Epithelial cell of prostate (primary cell): ENCODE results near the gene CLMN.

ENCODE experiments used
- DNase-seq: peaks from one replicate; pipeline ENCODE4 v3.0.0-alpha.2; 2011; ENCODE audit warnings: low read depth, low spot score
- H3K27ac ChIP-seq: fragments of 450-650 bp; 2 replicates; pipeline ENCODE4 v1.5.1; 2017; ENCODE audit warnings: mild to moderate bottlenecking

Gene CLMN

GRCh38 chr14:95229749-95230148, 90.0 kb downstream of the CLMN start:
- H3K27ac ChIP-seq: no peak overlapping the region
- DNase-seq: no peak

- H3K27ac ChIP-seq: no peak overlapping the region
- DNase-seq: no peak
These were observed 91.5 kb downstream of the CLMN start for GRCh38 chr14:95228240-95228639.

- H3K27ac ChIP-seq: no peak overlapping the region
- DNase-seq: no peak
These were observed 92.3 kb downstream of the CLMN start for GRCh38 chr14:95227279-95227860.

- DNase-seq: no peak
- no peak overlapping the region for H3K27ac ChIP-seq
These were observed 92.9 kb downstream of the CLMN start for GRCh38 chr14:95226801-95227200.

- H3K27ac ChIP-seq: no peak overlapping the region
- DNase-seq: no peak
These were observed 94.3 kb downstream of the CLMN start for GRCh38 chr14:95225251-95225887.

- no peak overlapping the region for H3K27ac ChIP-seq
- no peak for DNase-seq
These were observed 96.8 kb downstream of the CLMN start for GRCh38 chr14:95222870-95223398.

GRCh38 chr14:95222151-95222631, 97.5 kb downstream of the CLMN start:
- no peak overlapping the region for H3K27ac ChIP-seq
- peak; percentile 14 for DNase-seq

GRCh38 chr14:95221531-95221930, 98.2 kb downstream of the CLMN start:
- DNase-seq: no peak

GRCh38 chr14:95220663-95221231, 99.0 kb downstream of the CLMN start:
- DNase-seq: no peak

More at GRCh38 chr14:95221531-95221930, 98.2 kb downstream of the CLMN start:
- H3K27ac ChIP-seq: no peak overlapping the region

GRCh38 chr14:95218472-95219193, 101.1 kb downstream of the CLMN start:
- no peak overlapping the region for H3K27ac ChIP-seq
- no peak for DNase-seq

More at GRCh38 chr14:95220663-95221231, 99.0 kb downstream of the CLMN start:
- H3K27ac ChIP-seq: no peak overlapping the region

- no peak overlapping the region for H3K27ac ChIP-seq
- no peak for DNase-seq
These were observed 101.7 kb downstream of the CLMN start for GRCh38 chr14:95218006-95218405.

- DNase-seq: no peak
- H3K27ac ChIP-seq: no peak overlapping the region
These were observed 102.3 kb downstream of the CLMN start for GRCh38 chr14:95217391-95217900.

GRCh38 chr14:95216008-95216407, 103.7 kb downstream of the CLMN start:
- no peak overlapping the region for H3K27ac ChIP-seq
- DNase-seq: no peak

GRCh38 chr14:95215094-95215725, 104.5 kb downstream of the CLMN start:
- H3K27ac ChIP-seq: no peak overlapping the region
- no peak for DNase-seq

- DNase-seq: no peak
- H3K27ac ChIP-seq: no peak overlapping the region
These were observed 105.9 kb downstream of the CLMN start for GRCh38 chr14:95213774-95214173.

GRCh38 chr14:95211721-95212504, 107.8 kb downstream of the CLMN start:
- no peak overlapping the region for H3K27ac ChIP-seq
- no peak for DNase-seq

GRCh38 chr14:95210699-95211098, 109.0 kb downstream of the CLMN start:
- H3K27ac ChIP-seq: no peak overlapping the region
- no peak for DNase-seq

- no peak overlapping the region for H3K27ac ChIP-seq
- DNase-seq: no peak
These were observed 111.1 kb downstream of the CLMN start for GRCh38 chr14:95208598-95208997.

- H3K27ac ChIP-seq: no peak overlapping the region
- no peak for DNase-seq
These were observed 112.1 kb downstream of the CLMN start for GRCh38 chr14:95207475-95208233.
